Keratinocyte (primary cell): Measurements from ENCODE around the gene WDR83.

Experiments used
- EZH2 ChIP-seq: IDR thresholded peaks from one replicate; pipeline ENCODE4 v1.6.1; 2012; ENCODE audit warnings: inconsistent platforms, mild to moderate bottlenecking, low read length, moderate library complexity
- TF ChIP-seq, protein P1 (sequence below), 3 experiments: IDR thresholded peaks in 1 of 3; conservative IDR thresholded peaks in 1 of 3; optimal IDR thresholded peaks in 1 of 3; 2 replicates in 2 of 3; 3 replicates in 1 of 3; pipeline versions ENCODE3 to v1.5.1; 2011; ENCODE audit warnings: low read length in 3 of 3, mild to moderate bottlenecking in 3 of 3, moderate library complexity in 2 of 3, control low read depth in 1 of 3, inconsistent platforms in 1 of 3; ENCODE audit not compliant: insufficient read depth in 2 of 3; ENCODE audit errors: extremely low read depth in 1 of 3

DNA sequence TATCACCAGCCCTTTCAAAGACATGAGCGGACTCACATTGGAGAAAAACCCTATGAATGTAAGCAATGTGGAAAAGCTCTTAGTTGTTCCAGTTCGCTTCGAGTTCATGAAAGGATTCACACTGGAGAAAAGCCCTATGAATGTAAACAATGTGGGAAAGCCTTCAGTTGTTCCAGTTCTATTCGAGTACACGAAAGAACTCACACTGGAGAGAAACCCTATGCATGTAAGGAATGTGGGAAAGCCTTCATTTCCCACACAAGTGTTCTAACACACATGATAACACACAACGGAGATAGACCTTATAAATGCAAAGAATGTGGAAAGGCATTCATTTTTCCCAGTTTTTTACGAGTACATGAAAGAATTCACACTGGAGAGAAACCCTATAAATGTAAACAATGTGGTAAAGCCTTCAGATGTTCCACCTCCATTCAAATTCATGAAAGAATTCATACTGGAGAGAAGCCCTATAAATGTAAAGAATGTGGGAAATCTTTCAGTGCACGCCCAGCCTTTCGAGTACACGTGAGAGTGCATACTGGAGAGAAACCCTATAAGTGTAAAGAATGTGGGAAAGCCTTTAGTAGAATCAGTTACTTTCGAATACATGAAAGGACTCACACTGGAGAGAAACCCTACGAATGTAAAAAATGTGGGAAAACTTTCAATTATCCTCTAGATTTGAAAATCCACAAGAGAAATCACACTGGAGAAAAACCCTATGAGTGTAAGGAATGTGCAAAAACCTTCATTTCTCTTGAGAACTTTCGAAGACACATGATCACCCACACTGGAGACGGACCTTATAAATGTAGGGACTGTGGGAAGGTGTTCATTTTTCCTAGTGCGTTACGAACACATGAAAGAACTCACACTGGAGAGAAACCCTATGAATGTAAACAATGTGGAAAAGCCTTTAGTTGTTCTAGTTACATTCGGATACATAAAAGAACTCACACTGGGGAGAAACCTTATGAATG, 38.3 kb upstream of the WDR83 start:
- TF ChIP-seq, protein P1, sequence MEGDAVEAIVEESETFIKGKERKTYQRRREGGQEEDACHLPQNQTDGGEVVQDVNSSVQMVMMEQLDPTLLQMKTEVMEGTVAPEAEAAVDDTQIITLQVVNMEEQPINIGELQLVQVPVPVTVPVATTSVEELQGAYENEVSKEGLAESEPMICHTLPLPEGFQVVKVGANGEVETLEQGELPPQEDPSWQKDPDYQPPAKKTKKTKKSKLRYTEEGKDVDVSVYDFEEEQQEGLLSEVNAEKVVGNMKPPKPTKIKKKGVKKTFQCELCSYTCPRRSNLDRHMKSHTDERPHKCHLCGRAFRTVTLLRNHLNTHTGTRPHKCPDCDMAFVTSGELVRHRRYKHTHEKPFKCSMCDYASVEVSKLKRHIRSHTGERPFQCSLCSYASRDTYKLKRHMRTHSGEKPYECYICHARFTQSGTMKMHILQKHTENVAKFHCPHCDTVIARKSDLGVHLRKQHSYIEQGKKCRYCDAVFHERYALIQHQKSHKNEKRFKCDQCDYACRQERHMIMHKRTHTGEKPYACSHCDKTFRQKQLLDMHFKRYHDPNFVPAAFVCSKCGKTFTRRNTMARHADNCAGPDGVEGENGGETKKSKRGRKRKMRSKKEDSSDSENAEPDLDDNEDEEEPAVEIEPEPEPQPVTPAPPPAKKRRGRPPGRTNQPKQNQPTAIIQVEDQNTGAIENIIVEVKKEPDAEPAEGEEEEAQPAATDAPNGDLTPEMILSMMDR (optimal IDR thresholded peaks at IDR 0.05 in 1 of 3, IDR thresholded peaks at IDR 0.05 in 1 of 3, conservative IDR thresholded peaks at IDR 0.05 in 1 of 3; ENCODE audit: extremely low read depth in 1 of 3, insufficient read depth in 2 of 3, low read length in 3 of 3), result no peak
- TF ChIP-seq EZH2, result no peak
